H1 (cell line): ENCODE results near the gene ARHGAP25. TPM values are rescaled to one million over a fixed set of nuclear protein-coding genes. Genes with fewer than 3 reads are reported as not detected.

Source experiments
- CREB1 ChIP-seq: IDR thresholded peaks from 2 replicates; pipeline ENCODE4 v1.6.1; 2012; ENCODE audit warnings: inconsistent platforms
- SIX5 ChIP-seq: IDR thresholded peaks from 2 replicates; pipeline ENCODE4 v1.6.1; 2011; ENCODE audit warnings: mild to moderate bottlenecking, low read depth, low read length
- TBP ChIP-seq: IDR thresholded peaks from 2 replicates; pipeline ENCODE4 v1.6.1; 2011; ENCODE audit warnings: low read depth, low read length, improper control_type of control experiment
- polyA plus RNA-seq, 7 experiments: library from polyadenylated mRNA; depleted of rRNA in 3 of 7; stranded (reverse) in 5 of 7; unstranded in 2 of 7; fragments of >200 nt in 5 of 7; fragments of 200-250 nt in 2 of 7; gene quantifications; 1 replicate in 5 of 7; 2 replicates in 1 of 7; 4 replicates in 1 of 7; pipeline versions ENCODE4 v1.2.1 to v1.2.3, GENCODE V29; 2011 to 2013; ENCODE audit warnings: missing spikeins in 2 of 7, mixed read lengths in 2 of 7
- total RNA-seq: library from RNA; stranded (reverse); fragmentation: NEBNext Ultra II Directional; extraction: Animal tissue kit (Norgen Biotek cat#: 25700); gene quantifications from 2 replicates; pipeline ENCODE4 v1.2.1, GENCODE V29; 2021
- TF ChIP-seq, protein P1 (sequence below): fragments of 300-600 bp; sonication (generic); IDR thresholded peaks from 2 replicates; pipeline ENCODE4 v1.7.1; 2012; ENCODE audit warnings: low read length, moderate library complexity, mild to moderate bottlenecking, inconsistent platforms; ENCODE audit not compliant: insufficient replicate concordance

The ARHGAP25 gene
- total and polyA plus RNA-seq, 2 of the 8 experiments (the other 6 are each of a cell fraction or from before 2014, with no cell fraction given): 1.00 to 1.2 TPM

- TF ChIP-seq, protein P1, sequence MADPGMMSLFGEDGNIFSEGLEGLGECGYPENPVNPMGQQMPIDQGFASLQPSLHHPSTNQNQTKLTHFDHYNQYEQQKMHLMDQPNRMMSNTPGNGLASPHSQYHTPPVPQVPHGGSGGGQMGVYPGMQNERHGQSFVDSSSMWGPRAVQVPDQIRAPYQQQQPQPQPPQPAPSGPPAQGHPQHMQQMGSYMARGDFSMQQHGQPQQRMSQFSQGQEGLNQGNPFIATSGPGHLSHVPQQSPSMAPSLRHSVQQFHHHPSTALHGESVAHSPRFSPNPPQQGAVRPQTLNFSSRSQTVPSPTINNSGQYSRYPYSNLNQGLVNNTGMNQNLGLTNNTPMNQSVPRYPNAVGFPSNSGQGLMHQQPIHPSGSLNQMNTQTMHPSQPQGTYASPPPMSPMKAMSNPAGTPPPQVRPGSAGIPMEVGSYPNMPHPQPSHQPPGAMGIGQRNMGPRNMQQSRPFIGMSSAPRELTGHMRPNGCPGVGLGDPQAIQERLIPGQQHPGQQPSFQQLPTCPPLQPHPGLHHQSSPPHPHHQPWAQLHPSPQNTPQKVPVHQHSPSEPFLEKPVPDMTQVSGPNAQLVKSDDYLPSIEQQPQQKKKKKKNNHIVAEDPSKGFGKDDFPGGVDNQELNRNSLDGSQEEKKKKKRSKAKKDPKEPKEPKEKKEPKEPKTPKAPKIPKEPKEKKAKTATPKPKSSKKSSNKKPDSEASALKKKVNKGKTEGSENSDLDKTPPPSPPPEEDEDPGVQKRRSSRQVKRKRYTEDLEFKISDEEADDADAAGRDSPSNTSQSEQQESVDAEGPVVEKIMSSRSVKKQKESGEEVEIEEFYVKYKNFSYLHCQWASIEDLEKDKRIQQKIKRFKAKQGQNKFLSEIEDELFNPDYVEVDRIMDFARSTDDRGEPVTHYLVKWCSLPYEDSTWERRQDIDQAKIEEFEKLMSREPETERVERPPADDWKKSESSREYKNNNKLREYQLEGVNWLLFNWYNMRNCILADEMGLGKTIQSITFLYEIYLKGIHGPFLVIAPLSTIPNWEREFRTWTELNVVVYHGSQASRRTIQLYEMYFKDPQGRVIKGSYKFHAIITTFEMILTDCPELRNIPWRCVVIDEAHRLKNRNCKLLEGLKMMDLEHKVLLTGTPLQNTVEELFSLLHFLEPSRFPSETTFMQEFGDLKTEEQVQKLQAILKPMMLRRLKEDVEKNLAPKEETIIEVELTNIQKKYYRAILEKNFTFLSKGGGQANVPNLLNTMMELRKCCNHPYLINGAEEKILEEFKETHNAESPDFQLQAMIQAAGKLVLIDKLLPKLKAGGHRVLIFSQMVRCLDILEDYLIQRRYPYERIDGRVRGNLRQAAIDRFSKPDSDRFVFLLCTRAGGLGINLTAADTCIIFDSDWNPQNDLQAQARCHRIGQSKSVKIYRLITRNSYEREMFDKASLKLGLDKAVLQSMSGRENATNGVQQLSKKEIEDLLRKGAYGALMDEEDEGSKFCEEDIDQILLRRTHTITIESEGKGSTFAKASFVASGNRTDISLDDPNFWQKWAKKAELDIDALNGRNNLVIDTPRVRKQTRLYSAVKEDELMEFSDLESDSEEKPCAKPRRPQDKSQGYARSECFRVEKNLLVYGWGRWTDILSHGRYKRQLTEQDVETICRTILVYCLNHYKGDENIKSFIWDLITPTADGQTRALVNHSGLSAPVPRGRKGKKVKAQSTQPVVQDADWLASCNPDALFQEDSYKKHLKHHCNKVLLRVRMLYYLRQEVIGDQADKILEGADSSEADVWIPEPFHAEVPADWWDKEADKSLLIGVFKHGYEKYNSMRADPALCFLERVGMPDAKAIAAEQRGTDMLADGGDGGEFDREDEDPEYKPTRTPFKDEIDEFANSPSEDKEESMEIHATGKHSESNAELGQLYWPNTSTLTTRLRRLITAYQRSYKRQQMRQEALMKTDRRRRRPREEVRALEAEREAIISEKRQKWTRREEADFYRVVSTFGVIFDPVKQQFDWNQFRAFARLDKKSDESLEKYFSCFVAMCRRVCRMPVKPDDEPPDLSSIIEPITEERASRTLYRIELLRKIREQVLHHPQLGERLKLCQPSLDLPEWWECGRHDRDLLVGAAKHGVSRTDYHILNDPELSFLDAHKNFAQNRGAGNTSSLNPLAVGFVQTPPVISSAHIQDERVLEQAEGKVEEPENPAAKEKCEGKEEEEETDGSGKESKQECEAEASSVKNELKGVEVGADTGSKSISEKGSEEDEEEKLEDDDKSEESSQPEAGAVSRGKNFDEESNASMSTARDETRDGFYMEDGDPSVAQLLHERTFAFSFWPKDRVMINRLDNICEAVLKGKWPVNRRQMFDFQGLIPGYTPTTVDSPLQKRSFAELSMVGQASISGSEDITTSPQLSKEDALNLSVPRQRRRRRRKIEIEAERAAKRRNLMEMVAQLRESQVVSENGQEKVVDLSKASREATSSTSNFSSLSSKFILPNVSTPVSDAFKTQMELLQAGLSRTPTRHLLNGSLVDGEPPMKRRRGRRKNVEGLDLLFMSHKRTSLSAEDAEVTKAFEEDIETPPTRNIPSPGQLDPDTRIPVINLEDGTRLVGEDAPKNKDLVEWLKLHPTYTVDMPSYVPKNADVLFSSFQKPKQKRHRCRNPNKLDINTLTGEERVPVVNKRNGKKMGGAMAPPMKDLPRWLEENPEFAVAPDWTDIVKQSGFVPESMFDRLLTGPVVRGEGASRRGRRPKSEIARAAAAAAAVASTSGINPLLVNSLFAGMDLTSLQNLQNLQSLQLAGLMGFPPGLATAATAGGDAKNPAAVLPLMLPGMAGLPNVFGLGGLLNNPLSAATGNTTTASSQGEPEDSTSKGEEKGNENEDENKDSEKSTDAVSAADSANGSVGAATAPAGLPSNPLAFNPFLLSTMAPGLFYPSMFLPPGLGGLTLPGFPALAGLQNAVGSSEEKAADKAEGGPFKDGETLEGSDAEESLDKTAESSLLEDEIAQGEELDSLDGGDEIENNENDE: no peak
- TF ChIP-seq CREB1: no peak
- TF ChIP-seq TBP: no peak
- TF ChIP-seq SIX5: no peak
These were observed 126.7 kb downstream of the ARHGAP25 start (continued) for GRCh38 chr2:68861330-68861729.
